ENCODE data around the gene HLCS. TPM values are rescaled to one million over a fixed set of nuclear protein-coding genes. Genes with fewer than 3 reads are reported as not detected.

The HLCS gene
- total RNA-seq, 6 experiments from 2014 or later = 12.6 to 19.1 (median 16.0) TPM

DNA sequence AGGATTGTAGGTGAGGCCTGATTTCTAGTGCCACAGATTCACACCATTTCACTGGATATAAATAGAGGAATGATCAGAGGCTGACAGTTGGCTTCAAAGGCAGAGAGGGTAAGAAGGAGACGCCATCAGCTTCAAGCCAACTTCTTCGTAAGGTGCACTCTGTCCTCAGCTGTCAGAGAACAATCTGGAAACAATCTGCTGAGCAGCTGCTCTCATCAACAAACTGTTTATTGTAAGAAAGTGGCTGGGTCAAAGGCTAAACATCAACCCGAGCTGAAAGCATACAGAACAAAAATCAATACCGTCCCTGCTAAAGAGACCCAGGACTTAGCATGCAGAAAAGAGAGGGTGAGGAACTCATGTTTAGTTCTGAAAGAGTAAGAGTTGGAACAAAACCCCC lies 48.2 kb downstream of the HLCS start:
- WGBS (ENCODE audit: insufficient coverage, low coverage, low lambda C conversion rate, missing lambda C conversion rate) = 36% methylated on average over 4 of the region's 4 CpGs
- intact Hi-C loops (cut with DNase I) = loop anchor here in 1 of 2 donors (10.0 kb wide), 1 partner anchor 53 kb away; no protein-coding TSS in a partner anchor
- Histone ChIP-seq H3K27ac (peak overlapping the region; percentile 68 to 85 (median 83)), H3K36me3 (no peaks in the 10 kb centered on the region), H3K9me3 (no peaks in the 10 kb centered on the region), H3K4me3 (no peak overlapping the region), H3K4me1 (peaks cover 0 to 46% (median 9%) of the 10 kb centered on the region in 4 donors), H3K27me3 (no peaks in the 10 kb centered on the region)
- TF ChIP-seq, protein P1, sequence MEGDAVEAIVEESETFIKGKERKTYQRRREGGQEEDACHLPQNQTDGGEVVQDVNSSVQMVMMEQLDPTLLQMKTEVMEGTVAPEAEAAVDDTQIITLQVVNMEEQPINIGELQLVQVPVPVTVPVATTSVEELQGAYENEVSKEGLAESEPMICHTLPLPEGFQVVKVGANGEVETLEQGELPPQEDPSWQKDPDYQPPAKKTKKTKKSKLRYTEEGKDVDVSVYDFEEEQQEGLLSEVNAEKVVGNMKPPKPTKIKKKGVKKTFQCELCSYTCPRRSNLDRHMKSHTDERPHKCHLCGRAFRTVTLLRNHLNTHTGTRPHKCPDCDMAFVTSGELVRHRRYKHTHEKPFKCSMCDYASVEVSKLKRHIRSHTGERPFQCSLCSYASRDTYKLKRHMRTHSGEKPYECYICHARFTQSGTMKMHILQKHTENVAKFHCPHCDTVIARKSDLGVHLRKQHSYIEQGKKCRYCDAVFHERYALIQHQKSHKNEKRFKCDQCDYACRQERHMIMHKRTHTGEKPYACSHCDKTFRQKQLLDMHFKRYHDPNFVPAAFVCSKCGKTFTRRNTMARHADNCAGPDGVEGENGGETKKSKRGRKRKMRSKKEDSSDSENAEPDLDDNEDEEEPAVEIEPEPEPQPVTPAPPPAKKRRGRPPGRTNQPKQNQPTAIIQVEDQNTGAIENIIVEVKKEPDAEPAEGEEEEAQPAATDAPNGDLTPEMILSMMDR (IDR thresholded peaks at IDR 0.05) = no peak
- TF ChIP-seq POLR2A (IDR thresholded peaks at IDR 0.05) = no peak
- peak; percentile 77 to 84 (median 80) for ATAC-seq
- DNase-seq = no peak

DNA sequence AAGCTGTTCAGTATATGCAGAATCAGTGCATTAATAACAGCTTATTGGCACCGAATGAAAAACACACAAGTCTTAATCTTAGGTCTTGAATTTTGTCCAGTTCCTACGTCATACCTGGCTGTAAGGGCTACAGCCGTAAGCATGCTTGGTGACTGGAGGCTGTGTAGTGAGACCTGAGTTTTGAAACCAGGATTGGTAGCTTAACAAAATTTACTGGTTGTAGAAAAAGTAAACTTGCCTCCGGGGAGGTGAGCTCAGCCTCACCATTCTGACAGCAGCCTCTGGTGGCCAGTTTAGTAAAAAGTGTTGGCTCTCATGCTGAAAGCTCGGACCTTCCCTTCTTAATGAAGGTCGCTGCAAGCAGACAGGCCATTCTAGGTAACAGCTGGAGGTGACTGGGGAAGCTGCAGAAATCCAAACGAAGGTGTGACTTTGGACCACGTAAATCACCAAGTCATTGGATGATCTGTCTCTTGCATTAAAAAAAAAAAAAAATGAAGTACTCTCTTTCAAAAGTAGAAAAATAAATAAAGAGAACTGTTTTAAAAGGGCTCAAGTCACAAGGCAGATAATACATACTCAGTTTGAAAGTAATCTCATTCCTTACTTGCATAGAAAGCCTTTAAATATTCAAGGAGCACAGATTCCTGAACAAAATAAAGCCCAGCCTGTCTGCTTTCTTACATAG lies 48.9 kb downstream of the HLCS start:
- DNase-seq (peak in 2 of 3 donors; percentile 35 to 64), ATAC-seq (peak; percentile 83 to 88 (median 86))
- Histone ChIP-seq H3K27me3 (no peaks in the 10 kb centered on the region), H3K4me3 (no peak overlapping the region), H3K36me3 (no peaks in the 10 kb centered on the region), H3K27ac (peak overlapping the region; percentile 68 to 85 (median 83)), H3K4me1 (peaks cover 0 to 46% (median 9%) of the 10 kb centered on the region in 4 donors), H3K9me3 (no peaks in the 10 kb centered on the region)
- intact Hi-C loops (cut with DNase I) = loop anchor here in 1 of 2 donors (10.0 kb wide), 1 partner anchor 53 kb away; no protein-coding TSS in a partner anchor
- 21% methylated on average over 6 of the region's 8 CpGs for WGBS (ENCODE audit: insufficient coverage, low coverage, low lambda C conversion rate, missing lambda C conversion rate)
- TF ChIP-seq, protein P1 (IDR thresholded peaks at IDR 0.05) = peak; percentile 53 to 66 (median 58)
- TF ChIP-seq POLR2A (IDR thresholded peaks at IDR 0.05) = no peak

DNA sequence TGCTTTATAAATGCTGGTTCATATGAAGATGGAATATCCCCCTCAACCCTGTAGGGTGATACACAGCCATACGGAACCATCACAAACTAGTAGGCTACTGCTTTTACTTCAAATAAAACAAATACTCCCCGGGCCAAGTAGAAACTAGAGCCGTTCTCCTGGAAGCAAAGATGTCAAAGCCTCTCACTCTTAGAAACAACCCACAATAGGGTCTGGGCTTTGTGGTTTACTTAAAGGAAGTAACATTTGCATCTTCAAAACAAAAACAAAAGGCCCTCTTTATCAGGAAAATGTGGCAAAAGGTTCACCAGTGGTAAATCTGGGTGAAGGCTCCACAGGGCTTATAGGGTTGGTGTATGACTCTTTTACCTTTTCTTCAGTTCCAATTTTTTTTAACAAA lies 49.8 kb downstream of the HLCS start:
- ATAC-seq (no peak), DNase-seq (no peak)
- H3K27ac ChIP-seq = peak overlapping the region in 1 of 3 donors; percentile 85
- no peak overlapping the region for H3K4me3 ChIP-seq
- H3K4me1 ChIP-seq = peaks cover 0 to 46% (median 9%) of the 10 kb centered on the region in 4 donors
- no peaks in the 10 kb centered on the region for H3K9me3 ChIP-seq
- no peaks in the 10 kb centered on the region for H3K36me3 ChIP-seq
- 83% methylated on average over 3 of the region's 3 CpGs for WGBS (ENCODE audit: insufficient coverage, low coverage, low lambda C conversion rate, missing lambda C conversion rate)
- TF ChIP-seq, protein P1 (IDR thresholded peaks at IDR 0.05) = no peak
- no peak for TF ChIP-seq POLR2A (IDR thresholded peaks at IDR 0.05)
- no peaks in the 10 kb centered on the region for H3K27me3 ChIP-seq
- intact Hi-C loops (cut with DNase I) = loop anchor here in 1 of 2 donors (10.0 kb wide), 1 partner anchor 52 kb away; no protein-coding TSS in a partner anchor

- TF ChIP-seq, protein P1 (IDR thresholded peaks at IDR 0.05) = no peak
- TF ChIP-seq POLR2A (IDR thresholded peaks at IDR 0.05) = no peak
- no peaks in the 10 kb centered on the region for H3K36me3 ChIP-seq
- H3K9me3 ChIP-seq = no peaks in the 10 kb centered on the region
- no peak overlapping the region for H3K4me3 ChIP-seq
- WGBS (ENCODE audit: insufficient coverage, low coverage, low lambda C conversion rate, missing lambda C conversion rate) = 95% methylated on average over 8 of the region's 8 CpGs
- no peak overlapping the region for H3K27ac ChIP-seq
- intact Hi-C loops (cut with DNase I) = loop anchor here in 1 of 2 donors (10.0 kb wide), 1 partner anchor 51 kb away; no protein-coding TSS in a partner anchor
- H3K27me3 ChIP-seq = no peaks in the 10 kb centered on the region
- H3K4me1 ChIP-seq = peaks cover 0 to 39% (median 9%) of the 10 kb centered on the region in 4 donors
- ATAC-seq (no peak), DNase-seq (no peak)
Observed at GRCh38 chr21:36915696-36916245, 50.7 kb downstream of the HLCS start.

All from right lobe of liver (tissue), 6 donors.